ENCODE results near the gene NCOR1.
"Not testable (repeated sequence)": the region's sequence is repeated elsewhere in the genome, so short reads cannot be mapped to it uniquely, and the experiment has no call there.

NCOR1 gene

DNA sequence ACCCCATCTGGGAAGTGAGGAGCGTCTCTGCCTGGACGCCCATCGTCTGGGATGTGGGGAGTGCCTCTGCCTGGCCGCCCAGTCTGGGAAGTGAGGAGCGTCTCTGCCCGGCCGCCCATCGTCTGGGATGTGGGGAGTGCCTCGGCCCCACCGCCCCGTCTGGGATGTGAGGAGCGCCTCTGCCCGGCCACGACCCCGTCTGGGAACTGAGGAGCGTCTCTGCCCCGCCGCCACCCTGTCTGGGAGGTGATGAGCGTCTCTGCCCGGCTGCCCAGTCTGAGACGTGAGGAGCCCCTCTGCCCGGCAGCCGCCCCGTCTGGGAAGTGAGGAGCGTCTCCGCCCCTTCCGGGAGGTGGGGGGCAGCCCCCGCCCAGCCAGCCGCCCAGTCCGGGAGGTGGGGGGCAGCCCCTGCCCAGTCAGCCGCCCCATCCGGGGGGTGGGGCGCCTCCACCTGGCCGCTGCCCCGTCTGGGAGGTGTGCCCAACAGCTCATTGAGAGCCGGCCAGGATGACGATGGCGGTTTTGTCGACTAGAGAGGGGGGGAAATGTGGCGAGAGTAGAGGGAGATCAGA is 69.9 kb downstream of the NCOR1 start:
- DNase-seq: not testable (repeated sequence)

DNA sequence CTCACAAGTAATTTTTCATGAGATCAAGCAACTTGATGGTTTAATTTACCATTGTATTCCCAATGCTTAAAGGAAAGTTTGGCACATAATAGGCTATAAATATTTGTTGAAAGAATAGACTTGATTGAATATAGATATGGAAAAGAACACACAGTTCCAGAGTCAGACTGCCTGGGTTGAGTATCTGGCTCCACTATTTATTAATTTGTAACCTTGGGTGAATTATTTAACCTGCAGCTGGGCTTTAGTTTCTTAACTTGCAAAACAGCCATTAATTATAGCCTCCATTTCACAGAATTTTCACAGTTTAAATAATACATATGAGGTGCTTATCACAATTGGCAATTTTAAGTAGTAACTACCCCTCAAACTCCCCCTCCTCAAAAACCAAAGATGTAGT is 73.6 kb downstream of the NCOR1 start:
- no peak for DNase-seq

DNA sequence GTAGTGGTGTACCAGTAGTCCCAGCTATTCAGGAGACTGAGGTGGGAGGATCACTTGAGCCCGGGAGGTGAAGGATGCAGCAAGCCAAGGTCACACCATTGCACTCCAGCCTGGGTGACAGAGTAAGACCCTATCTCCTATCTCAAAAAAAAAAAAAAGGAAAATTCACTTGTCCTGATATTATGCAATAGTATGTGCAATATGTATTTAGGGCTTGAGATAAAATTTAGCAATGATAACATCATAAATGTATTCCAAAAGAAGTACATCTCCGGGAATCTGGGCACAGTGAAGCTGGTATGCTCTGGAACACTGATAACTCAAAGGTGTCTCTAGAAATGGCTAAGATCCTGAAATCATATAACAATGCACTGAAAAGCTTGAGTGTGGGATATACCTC is 74.5 kb downstream of the NCOR1 start:
- DNase-seq: no peak

DNA sequence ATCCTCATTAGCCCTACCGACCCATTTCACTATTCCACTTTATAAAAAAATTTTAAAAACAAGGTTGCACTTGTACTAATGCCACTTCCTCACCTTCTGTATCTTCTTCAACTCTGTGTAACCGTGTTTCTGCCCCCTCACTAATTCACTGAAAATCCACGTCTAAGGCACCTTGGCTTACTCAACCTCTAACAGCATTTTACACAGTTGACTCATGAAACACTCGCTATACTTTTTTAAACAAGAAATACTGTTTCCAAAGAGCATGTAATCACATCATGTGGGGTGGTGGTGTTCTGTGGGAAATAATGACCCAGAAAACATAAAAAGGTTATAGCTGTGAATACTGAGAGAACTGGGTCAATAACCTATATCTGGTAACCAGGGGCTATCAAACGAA is 79.9 kb downstream of the NCOR1 start:
- no peak for DNase-seq

DNA sequence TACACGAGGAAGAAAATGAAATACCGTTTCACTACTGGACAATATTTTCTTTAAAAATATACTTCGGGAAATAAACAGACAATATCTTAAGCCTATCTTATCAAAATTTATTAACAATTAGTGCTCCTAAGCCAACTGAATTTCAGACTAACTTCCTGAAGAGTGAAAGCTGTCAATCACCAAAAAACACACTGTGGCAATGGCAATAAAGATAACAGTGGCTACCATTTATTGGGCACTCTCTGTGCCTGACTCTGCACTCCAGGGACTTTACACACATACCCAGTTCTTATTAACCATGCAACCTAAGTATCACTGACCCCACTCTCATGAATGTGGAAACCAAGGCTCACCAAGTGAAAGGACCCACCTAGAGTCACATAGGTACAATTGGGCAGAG is 83.7 kb downstream of the NCOR1 start:
- DNase-seq: no peak

DNA sequence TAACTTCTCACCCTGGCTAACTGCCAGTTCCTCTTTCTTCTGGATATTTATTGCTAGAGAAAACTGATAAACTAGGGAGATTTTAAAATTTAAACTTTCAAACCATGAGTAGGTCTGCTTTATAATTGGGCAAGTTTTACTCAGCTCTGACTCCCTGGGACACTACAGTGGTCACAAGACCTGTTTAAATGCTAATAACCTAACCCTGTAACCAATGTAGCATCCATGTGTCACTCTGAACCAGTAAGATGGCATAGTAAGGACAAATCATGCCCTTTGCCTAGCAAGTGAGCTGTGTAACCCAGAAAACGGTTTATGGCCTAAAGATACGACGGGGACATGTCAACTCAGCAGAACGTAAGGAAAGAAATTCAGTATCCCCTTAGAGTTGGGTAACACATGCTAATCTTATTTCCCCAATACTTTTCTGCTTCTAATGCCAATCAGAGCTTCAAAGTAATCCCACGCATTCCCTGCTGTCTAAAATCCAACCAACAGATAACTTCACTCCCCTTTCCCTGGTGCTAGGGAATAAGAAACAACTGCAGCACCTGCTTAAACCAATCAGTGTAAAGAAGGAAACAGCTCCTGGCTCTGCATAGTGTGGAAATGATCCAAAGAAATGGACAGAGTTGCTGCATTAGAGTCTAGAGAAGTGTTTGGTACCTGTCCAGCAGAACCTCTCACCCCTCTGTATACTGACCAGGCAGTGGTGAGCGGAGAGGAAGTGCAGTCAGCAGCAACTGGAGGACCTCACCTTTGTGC is 85.7 kb downstream of the NCOR1 start:
- DNase-seq: no peak

DNA sequence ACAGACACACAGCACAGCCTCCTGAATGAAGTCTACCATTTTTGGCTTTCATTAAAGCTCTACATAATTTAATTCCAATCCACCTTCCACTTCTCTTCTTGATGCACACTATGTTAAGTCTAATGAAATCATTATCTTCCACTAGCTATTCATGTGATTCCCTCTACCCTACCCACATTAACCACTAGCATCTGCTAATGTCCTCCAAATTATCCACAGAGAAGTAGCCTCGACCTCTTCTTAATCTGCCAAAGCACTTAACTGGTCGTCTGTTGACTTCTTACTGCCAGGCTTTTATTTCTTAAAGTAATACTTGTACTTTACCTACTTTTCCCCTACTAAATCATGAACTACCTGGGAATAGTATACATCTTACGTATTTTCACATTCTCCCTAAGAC is 91.8 kb downstream of the NCOR1 start:
- DNase-seq: no peak

DNA sequence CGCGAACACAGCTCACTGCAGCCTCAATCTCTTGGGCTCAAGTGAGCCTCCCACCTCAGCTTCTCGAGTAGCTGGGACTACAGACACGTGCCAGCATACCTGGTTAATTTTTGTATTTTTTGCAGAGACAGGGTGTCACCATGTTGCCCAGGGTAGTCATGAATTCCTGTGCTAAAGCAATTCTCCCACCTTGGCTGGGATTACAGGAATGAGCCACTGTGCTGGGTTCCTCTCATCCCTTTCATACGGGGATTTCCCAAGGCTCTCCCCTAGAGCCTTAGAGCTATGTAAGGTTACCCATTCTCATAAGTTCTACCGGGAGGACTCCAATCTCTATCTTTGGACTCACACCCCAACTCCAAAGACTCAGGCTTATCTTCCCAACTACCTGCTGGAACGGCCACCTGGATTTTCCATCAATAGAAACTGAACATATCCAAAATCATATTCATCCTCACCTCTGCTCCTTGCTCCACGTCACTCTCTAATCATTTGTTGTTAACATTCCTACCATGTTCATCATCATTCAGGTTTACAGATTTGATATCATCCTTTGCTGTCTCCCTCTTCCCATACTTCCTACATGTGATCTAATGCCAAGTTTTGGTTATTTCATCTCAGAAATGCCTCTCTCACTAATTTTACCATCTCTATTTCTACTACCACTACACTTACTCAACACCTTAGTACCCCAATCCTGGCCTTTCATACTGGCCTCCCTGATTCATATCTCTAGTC is 92.5 kb downstream of the NCOR1 start:
- DNase-seq: no peak

DNA sequence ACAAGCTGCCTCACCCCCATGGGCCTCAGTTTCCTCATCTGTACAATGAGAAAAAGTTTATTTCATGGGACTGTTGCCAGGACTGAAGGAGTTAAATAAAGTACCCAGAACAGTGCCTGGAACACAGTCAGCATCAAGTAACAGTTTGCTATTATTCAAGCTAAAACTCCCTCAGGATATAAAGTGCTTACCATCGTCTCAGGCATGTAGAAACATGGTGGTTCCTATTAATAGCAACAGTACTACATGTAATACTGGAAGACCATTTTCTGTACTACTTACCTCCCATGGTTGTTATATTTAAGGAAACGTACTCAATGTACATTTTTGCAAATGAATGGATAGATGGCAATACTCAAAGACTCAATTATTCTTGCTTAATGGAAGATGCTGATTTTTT is 93.4 kb downstream of the NCOR1 start:
- DNase-seq: no peak

DNA sequence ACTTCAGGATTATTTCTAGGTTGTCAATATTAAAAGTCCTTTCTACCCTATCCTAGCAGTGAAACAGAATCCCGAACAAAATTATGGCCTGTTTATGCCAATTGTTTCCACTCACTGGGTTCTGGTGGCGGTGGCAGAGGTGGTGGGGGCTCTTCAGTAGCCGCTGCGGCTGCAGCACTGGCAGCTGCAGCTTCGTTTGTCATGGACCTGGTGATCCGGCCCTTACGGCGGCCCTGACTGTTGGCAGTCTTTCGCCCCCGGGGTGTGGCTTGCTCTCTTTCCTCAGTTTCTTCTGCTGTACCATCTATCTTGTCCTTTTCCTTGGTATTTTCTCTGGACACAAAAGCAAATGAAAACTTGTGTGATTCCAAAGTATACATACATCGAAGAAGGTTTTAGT is 94.4 kb downstream of the NCOR1 start:
- no peak for DNase-seq

DNA sequence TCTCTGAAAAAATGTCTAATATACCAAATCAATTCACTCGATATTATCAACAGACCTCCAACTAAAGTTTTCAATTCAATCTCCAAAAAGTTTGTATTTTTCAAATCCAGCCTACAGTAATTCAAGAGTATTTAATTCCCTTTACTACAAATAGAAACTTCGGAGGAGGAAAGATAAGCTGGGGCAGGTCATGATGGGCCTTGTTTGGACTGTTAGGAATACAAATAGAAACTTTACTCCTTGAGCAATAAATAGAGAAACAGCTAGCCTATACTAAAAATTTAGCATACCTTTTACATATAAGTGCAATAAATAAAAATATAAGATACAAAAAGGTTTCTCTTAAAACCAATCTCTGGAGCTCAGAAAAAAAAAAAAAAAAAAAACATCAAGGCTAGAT is 98.2 kb downstream of the NCOR1 start:
- no peak for DNase-seq

DNA sequence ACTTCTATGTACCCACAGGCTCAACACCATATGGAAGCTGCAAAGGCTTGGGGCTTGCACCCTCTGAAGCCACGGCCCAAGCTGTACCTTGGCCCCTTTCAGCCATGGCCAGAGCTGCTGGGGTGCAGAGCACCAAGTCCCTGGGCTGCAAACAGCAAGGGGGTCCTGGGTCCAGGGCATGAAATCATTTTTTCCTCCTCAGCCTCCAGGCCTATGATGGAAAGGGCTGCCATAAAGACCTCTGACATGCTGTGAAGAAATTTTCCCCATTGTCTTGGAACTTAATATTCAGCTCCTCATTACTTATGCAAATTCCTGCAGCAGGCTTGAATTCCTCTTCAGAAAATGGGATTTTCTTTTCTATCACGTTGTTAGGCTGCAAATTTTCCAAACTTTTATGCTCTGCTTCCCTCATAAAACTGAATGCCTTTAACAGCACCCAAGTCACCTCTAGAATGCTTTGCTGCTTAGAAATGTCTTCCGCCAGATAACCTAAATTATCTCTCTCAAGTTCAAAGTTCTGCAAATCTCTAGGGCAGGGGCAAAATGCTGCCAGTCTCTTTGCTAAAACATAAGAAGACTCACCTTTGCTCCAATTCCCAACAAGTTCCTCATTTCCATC is 100.1 kb downstream of the NCOR1 start:
- not testable (repeated sequence) for DNase-seq

DNA sequence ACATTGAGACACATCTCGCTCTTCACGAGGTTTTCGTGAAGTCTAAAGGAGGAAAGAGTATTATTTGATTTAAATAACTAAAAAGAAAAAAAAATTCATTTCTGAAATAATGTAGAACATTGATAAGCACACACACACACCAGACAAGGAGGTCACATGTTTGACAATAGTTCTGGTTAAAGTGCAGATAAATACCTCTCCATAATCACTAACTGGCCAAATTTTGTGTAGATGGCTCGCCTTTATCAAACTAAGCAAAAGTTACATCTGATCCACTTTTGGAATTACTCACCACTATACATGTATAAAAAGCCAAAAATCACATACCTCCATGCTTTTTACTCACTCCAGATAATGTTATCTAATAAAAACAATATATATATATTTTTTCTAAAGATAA is 106.5 kb downstream of the NCOR1 start:
- no peak for DNase-seq

DNA sequence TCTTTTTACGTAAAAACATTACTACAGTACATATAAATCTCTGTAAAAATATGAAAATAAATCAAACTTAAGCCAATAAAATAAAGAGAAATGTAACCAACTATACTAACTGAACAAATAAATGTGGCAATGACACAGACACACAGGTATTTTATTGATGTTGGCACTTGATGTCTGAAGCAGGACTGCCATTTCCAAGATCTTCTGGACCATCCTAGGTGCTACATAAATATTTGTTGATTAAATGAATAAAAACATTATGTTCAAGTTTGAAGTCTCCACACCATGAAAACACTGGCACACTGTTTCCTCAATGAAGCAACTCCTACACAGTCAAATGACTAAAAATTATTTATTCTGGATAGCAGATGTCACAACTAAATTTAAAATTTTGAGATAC is 106.9 kb downstream of the NCOR1 start:
- DNase-seq: no peak

DNA sequence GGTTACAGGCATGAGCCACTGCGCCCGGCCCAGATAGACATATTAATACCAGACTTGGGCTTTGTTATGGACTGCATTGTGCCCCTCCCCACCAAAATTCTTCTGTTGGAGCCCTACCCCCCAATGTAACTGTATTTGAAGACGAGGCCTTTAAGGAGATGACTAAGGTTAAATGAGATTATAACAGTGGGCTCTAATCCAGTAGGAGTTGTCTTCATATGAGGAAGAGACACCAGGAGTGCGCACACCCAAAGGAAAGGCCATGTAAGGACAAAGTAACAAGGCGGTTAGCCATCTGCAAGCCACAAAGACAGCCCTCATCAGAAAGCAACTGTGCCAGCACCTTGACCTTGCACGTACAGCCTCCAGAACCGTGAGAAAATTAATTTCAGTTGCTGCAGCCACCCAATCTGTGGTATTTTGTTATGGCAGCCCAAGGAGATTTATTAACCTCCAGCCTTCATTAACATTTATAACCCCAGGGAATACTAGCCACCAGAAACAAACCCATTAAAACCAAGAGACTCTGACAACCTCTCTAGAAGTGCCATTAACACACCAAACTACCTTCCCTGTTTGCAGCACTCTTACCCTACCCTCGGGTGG is 108.1 kb downstream of the NCOR1 start:
- no peak for DNase-seq

DNA sequence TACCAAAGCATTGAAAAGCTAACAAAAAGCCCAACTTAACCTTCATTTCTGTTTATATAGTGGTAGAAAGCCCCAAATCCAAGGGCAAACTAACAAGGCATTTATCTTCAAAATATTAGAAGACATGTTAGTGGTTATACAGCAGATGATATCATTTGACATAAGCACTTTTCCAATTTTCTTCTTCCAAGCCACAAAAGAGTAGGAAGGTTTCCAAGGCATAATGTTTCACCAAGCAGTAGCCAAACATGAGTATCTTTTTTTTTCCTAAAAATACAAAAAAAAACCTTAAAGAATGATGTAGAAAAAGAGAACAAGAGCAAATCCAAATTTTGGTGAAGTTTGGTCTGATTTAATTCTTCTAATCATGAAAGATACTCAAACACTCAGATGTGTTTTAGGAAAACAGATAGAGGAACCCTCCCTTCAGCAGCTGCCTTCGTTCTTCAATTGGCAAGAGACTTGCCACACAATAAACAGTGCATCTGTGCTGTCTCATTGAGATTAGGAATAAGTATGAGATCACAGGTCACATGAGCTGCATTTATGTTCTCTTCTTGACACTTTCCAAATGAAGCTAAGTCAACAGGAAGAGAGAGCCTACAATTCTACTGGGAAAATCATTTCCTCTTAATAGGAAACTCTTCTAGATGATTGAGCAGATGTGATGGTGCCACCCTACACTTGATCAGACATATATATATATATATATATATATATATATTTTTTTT is 109.0 kb downstream of the NCOR1 start:
- DNase-seq: no peak

DNA sequence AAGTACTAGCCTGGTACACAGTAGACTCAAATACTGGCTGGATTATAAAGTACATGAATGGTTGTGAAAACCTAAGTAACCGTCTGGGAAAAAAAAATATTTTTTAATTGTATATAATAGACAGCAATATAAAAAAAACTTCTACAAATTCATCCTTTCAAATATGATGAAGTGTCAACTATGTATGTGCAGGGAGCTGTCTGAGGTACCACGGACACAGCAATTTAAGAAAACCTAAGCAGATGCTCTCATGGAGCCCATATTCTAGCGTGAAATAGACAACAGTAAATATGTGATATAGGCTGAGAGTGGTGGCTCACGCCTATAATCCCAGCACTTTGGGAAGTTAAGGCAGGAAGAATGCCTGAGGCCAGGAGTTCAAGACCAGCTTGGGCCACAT is 111.1 kb downstream of the NCOR1 start:
- no peak for DNase-seq

DNA sequence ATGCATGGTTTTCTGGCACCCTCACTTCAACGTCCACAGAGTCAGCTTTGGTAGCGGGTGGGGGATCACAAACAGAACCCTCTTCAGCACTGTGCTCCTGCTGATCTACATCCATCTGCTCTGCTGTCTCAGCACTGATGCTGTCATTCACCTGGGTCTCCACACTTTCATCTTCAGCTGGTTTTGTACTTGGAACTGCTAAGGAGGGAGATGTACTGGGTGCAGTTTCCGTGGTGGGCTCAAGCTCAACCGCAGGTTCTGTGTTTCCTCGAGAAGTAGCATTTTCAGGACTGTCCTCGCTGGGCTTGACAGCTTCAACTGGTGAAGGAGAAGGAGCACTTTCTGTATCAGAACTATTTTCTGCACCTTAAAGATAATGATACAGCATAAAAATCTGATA is 113.9 kb downstream of the NCOR1 start:
- no peak for DNase-seq

DNA sequence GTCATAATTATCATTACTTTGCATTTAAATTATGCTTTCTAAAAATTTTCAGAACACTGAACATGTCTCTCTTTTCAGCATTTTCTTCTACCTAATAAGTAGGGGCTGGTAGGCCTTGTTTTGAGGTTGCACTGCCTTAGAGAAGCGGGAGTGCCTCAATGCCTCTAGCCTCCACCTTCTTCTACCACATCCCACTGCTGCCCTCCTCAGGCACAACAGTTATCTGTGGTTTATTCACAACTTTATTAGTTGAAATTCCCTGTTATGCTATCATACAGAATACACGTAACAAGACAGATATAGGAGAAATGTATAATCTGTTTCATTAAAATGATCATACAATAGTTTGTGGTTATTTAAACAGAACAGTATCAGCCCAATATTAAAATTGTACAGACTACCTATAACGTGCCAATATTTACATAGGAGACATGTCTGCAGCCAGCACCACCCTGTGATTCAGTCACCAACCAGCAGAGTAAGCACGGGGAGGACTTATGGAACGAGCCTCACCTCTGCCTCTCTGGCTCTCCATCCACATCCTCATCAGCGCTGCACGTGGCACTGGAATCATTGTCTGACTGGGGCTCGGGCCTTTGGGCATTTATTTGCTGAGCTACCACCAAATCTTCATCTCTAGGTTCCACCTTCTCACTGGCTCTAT is 114.5 kb downstream of the NCOR1 start:
- no peak for DNase-seq

DNA sequence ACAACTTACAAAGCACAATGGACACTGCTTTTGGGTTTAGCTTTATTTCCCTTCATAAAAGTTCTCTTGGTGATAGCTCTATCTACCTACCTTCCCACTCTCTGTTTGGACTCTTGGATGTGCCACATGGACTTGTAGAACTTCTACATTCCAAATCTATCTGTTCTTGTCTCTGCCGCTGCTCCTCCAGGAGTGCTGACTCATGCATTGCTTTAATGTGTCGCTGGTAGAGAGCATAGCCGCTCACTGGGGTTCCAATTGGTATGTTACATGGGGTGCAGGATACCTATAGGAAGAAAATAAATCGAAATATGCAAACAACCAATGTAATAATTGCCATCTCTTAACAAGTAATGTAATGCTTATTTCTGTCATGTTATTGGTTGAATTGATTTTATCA is 123.6 kb downstream of the NCOR1 start:
- no peak for DNase-seq

DNA sequence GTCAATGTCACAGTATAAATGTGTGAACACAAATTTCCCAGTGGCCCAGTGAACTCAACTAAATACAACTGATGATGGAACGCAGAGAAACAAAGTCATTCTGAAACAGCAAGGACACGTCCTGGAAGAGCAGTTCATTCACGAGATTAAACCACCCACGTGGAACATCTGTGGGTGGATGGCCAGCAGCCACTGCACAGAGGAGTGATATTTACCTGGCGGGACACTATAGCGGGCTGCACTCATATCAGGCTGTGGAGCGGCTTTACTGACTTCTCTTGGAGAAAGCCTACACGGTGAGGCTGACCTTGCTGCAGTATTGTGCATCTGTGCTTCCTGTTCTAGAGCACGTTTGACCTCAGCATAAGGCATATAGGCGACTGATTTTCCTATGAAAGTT is 128.4 kb downstream of the NCOR1 start:
- no peak for DNase-seq

DNA sequence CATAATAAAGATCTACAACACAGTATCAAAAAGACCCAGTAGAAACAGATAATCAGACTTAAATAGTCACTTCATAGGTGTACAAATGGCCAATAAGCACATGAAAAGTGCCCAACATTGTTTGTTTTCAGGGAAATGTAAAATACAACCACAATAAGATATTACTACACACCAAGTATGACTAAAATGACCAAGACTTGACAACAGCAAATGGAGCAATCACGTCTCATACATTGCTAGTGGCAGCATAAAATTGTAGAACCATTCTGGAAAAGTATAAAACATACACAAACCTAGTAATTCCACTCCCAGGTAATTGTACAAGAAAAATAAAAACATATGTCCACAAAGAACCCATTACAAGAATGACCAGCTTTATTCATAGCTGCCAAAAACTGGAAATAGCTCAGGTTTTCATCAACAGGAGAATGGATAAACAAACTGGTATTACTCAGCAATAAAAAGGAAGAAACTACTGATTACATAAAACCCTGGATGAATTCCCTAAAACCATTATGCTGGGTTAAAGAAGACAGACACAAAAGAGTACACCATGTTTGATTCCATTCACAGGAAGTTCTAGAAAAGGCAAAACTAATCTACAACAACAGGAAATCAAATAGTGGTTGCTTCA is 130.2 kb downstream of the NCOR1 start:
- DNase-seq: no peak
